GM23248 (cell line): Measurements from ENCODE around the gene HOXD9. TPM values are rescaled to one million over a fixed set of nuclear protein-coding genes. Genes with fewer than 3 reads are reported as not detected.

Experiments
- DNase-seq: peaks from one replicate; pipeline ENCODE4 v3.0.0-alpha.2; 2015
- H2AFZ ChIP-seq: fragments of 200-600 bp; sonication (generic); 2 replicates; pipeline ENCODE4 v1.6.1; 2016; ENCODE audit warnings: antibody characterized with exemption
- H3F3A ChIP-seq: fragments of 200-600 bp; sonication (generic); 2 replicates; pipeline ENCODE4 v1.6.1; 2016; ENCODE audit warnings: mild to moderate bottlenecking, antibody characterized with exemption, mixed run types; ENCODE audit not compliant: insufficient read depth
- H3K27ac ChIP-seq: fragments of 200-600 bp; sonication (generic); 2 replicates; pipeline ENCODE4 v1.5.1; 2016; ENCODE audit warnings: mild to moderate bottlenecking
- H3K27me3 ChIP-seq: fragments of 200-600 bp; sonication (generic); replicated peaks from 2 replicates; pipeline ENCODE4 v1.6.1; 2016; ENCODE audit warnings: mild to moderate bottlenecking; ENCODE audit not compliant: insufficient read depth
- H3K36me3 ChIP-seq: fragments of 200-600 bp; sonication (generic); 2 replicates; pipeline ENCODE4 v1.6.1; 2016; ENCODE audit warnings: low read depth, mild to moderate bottlenecking
- H3K4me1 ChIP-seq: fragments of 200-600 bp; sonication (generic); 2 replicates; pipeline ENCODE4 v1.6.1; 2016; ENCODE audit warnings: mild to moderate bottlenecking; ENCODE audit not compliant: insufficient read depth
- H3K4me2 ChIP-seq: fragments of 200-600 bp; sonication (generic); one replicate; pipeline ENCODE4 v1.6.1; 2016; ENCODE audit warnings: mild to moderate bottlenecking; ENCODE audit not compliant: unreplicated experiment
- H3K4me3 ChIP-seq: fragments of 200-600 bp; sonication (generic); 2 replicates; pipeline ENCODE4 v1.5.1; 2016; ENCODE audit warnings: mild to moderate bottlenecking
- H3K79me2 ChIP-seq: fragments of 200-600 bp; sonication (generic); 2 replicates; pipeline ENCODE4 v1.6.1; 2016; ENCODE audit warnings: mild to moderate bottlenecking; ENCODE audit not compliant: insufficient read depth
- H3K9ac ChIP-seq: fragments of 200-600 bp; sonication (generic); 2 replicates; pipeline ENCODE4 v1.6.1; 2016; ENCODE audit warnings: mild to moderate bottlenecking
- H3K9me2 ChIP-seq: fragments of 200-600 bp; sonication (generic); 2 replicates; pipeline ENCODE4 v1.6.1; 2016; ENCODE audit warnings: mixed run types, mild to moderate bottlenecking, moderate library complexity; ENCODE audit not compliant: insufficient read depth
- H3K9me3 ChIP-seq: fragments of 200-600 bp; sonication (generic); one replicate; pipeline ENCODE4 v1.6.1; 2017; ENCODE audit warnings: low read depth
- H4K20me1 ChIP-seq: fragments of 200-600 bp; sonication (generic); 2 replicates; pipeline ENCODE4 v1.6.0; 2016; ENCODE audit not compliant: insufficient read depth
- EZH2 ChIP-seq: fragments of 200-600 bp; sonication (generic); IDR thresholded peaks from 2 replicates; pipeline ENCODE4 v1.6.1; 2018; ENCODE audit warnings: antibody characterized with exemption, mild to moderate bottlenecking; ENCODE audit not compliant: insufficient read depth, poor library complexity, severe bottlenecking
- EZH2phosphoT487 ChIP-seq: fragments of 200-600 bp; sonication (generic); IDR thresholded peaks from 2 replicates; pipeline ENCODE4 v1.6.1; 2018; ENCODE audit warnings: antibody characterized with exemption, moderate library complexity, mild to moderate bottlenecking, low read depth; ENCODE audit not compliant: insufficient read depth
- WGBS, 2 experiments: methylation state at CpG; one replicate each; pipeline ENCODE4 v1.1.6; 2015 to 2017; ENCODE audit warnings: low lambda C conversion rate in 2 of 2, low coverage in 1 of 2; ENCODE audit errors: missing lambda C conversion rate in 2 of 2; 5-methylcytosine and 5-hydroxymethylcytosine counted together
- in situ Hi-C: fragments of 300-500 bp; cut with MboI; formaldehyde crosslinking; loops from 2 replicates; pipeline ENCODE4 v1.15.0; 2020
- polyA plus RNA-seq: library from polyadenylated mRNA; unstranded; fragments of >200 nt; fragmentation: Nextera tagmentation; extraction: Ambion mirVana; gene quantifications from 2 replicates; pipeline ENCODE4 v1.2.1, GENCODE V29; 2016
- total RNA-seq: library from RNA; depleted of rRNA; stranded (reverse); fragments of >200 nt; shearing (Covaris generic); gene quantifications from 2 replicates; pipeline ENCODE4 v1.2.3, GENCODE V29; 2014

HOXD9 gene
- total and polyA plus RNA-seq, 2 experiments from 2014 or later = 4.2 to 7.2 TPM

GRCh38 chr2:176142281-176142680 is 19.8 kb downstream of the HOXD9 start:
- no peak for DNase-seq
- H3K4me2 ChIP-seq = no peak overlapping the region
- peaks cover 99% of the 10 kb centered on the region for H3K79me2 ChIP-seq
- H3K27me3 ChIP-seq = no peaks in the 10 kb centered on the region
- H3K4me3 ChIP-seq = no peak overlapping the region
- H3K4me1 ChIP-seq = peaks cover 22% of the 10 kb centered on the region
- H3K9me3 ChIP-seq = no peaks in the 10 kb centered on the region
- 50 to 84% methylated on average over 2 of the region's 2 CpGs for WGBS, 2 experiments
- no peak overlapping the region for H2AFZ ChIP-seq
- H3K36me3 ChIP-seq = no peaks in the 10 kb centered on the region
- H4K20me1 ChIP-seq = peaks cover 2% of the 10 kb centered on the region; the same call in 1 of the 2 replicates
- no peak overlapping the region for H3K9ac ChIP-seq
- in situ Hi-C loops = loop anchor here (5.0 to 10.0 kb wide), 2 partner anchors 313 to 405 kb away; no protein-coding TSS in a partner anchor
- TF ChIP-seq EZH2 (no peak), EZH2phosphoT487 (no peak)
- peaks cover 16% of the 10 kb centered on the region for H3F3A ChIP-seq
- no peak overlapping the region for H3K27ac ChIP-seq
- no peaks in the 10 kb centered on the region for H3K9me2 ChIP-seq

- 87 to 89% methylated on average over 4 of the region's 4 CpGs for WGBS, 2 experiments
- Histone ChIP-seq H3K4me3 (no peak overlapping the region), H3K4me2 (no peak overlapping the region), H3F3A (no peaks in the 10 kb centered on the region), H3K9me2 (no peaks in the 10 kb centered on the region), H3K27ac (no peak overlapping the region), H3K79me2 (peaks cover 98% of the 10 kb centered on the region), H3K27me3 (no peaks in the 10 kb centered on the region), H3K36me3 (no peaks in the 10 kb centered on the region), H3K4me1 (peaks cover 6% of the 10 kb centered on the region), H3K9me3 (no peaks in the 10 kb centered on the region), H2AFZ (no peak overlapping the region), H4K20me1 (peaks cover 2% of the 10 kb centered on the region; the same call in 1 of the 2 replicates), H3K9ac (no peak overlapping the region)
- TF ChIP-seq EZH2 (no peak), EZH2phosphoT487 (no peak)
- in situ Hi-C loops = loop anchor here (10.0 kb wide), 1 partner anchor 309 kb away; no protein-coding TSS in a partner anchor
- DNase-seq = no peak
Observed at GRCh38 chr2:176145085-176145969, 22.8 kb downstream of the HOXD9 start.

DNA sequence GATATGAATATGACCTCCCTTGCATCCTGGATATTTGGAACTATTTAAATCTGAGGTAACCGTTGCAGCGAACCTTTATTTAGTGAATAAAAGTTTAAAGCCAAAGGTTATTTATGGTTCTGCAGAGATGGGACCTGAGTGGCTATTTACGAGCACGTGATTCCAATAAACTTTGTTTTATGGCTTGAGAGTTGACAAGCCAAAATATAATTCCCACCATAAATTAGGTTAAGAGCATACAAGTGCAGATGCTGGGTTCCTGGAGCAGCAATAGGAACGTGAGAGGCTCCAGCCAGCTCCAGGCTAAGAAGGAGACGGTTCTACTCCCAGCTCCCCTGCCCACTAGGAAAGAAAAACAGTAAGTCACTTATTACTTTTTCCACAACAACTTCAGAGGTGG is 23.6 kb downstream of the HOXD9 start:
- WGBS, 2 experiments = 92% methylated on average over 6 of the region's 6 CpGs
- H3K27me3 ChIP-seq = no peaks in the 10 kb centered on the region
- H3K9me2 ChIP-seq = no peaks in the 10 kb centered on the region
- H2AFZ ChIP-seq = no peak overlapping the region
- H3K9me3 ChIP-seq = no peaks in the 10 kb centered on the region
- H3K4me1 ChIP-seq = 0 out of 2 replicates have a peak, but pooled peaks cover 2% of the 10 kb centered on the region
- no peak overlapping the region for H3K9ac ChIP-seq
- in situ Hi-C loops = loop anchor here (10.0 kb wide), 1 partner anchor 309 kb away; no protein-coding TSS in a partner anchor
- H3K79me2 ChIP-seq = peaks cover 98% of the 10 kb centered on the region
- no peak overlapping the region for H3K4me2 ChIP-seq
- no peak overlapping the region for H3K27ac ChIP-seq
- TF ChIP-seq EZH2phosphoT487 (no peak), EZH2 (no peak)
- DNase-seq = no peak
- H3K4me3 ChIP-seq = no peak overlapping the region
- H3F3A ChIP-seq = no peaks in the 10 kb centered on the region
- H4K20me1 ChIP-seq = peaks cover 2% of the 10 kb centered on the region; the same call in 1 of the 2 replicates
- H3K36me3 ChIP-seq = no peaks in the 10 kb centered on the region

GRCh38 chr2:176146645-176147044 is 24.1 kb downstream of the HOXD9 start:
- H3F3A ChIP-seq = no peaks in the 10 kb centered on the region
- H3K4me3 ChIP-seq = no peak overlapping the region
- H3K4me2 ChIP-seq = no peak overlapping the region
- TF ChIP-seq EZH2phosphoT487 = no peak
- no peak for TF ChIP-seq EZH2
- no peak for DNase-seq
- H3K36me3 ChIP-seq = no peaks in the 10 kb centered on the region
- peaks cover 2% of the 10 kb centered on the region; the same call in 1 of the 2 replicates for H4K20me1 ChIP-seq
- H3K79me2 ChIP-seq = peaks cover 96% of the 10 kb centered on the region
- no peak overlapping the region for H3K9ac ChIP-seq
- H3K9me2 ChIP-seq = no peaks in the 10 kb centered on the region
- in situ Hi-C loops = loop anchor here (10.0 kb wide), 1 partner anchor 308 kb away; no protein-coding TSS in a partner anchor
- H3K27me3 ChIP-seq = no peaks in the 10 kb centered on the region
- no peaks in the 10 kb centered on the region for H3K4me1 ChIP-seq
- no peaks in the 10 kb centered on the region for H3K9me3 ChIP-seq
- no peak overlapping the region for H3K27ac ChIP-seq
- no peak overlapping the region for H2AFZ ChIP-seq
